MG63 (cell line): Measurements from ENCODE around the gene IFNGR1. TPM values are rescaled to one million over a fixed set of nuclear protein-coding genes. Genes with fewer than 3 reads are reported as not detected.

Source experiments
- DNase-seq: peaks from one replicate; pipeline ENCODE4 v3.0.0-alpha.2; 2020
- H3K27me3 ChIP-seq: fragments of 250-450 bp; sonication (Bioruptor Pico); 2 replicates; pipeline ENCODE4 v1.5.1; 2020; ENCODE audit warnings: mild to moderate bottlenecking, moderate library complexity
- H3K36me3 ChIP-seq: fragments of 250-450 bp; sonication (Bioruptor Pico); 2 replicates; pipeline ENCODE4 v1.5.1; 2020; ENCODE audit warnings: mild to moderate bottlenecking, moderate library complexity
- H3K4me3 ChIP-seq: fragments of 250-450 bp; sonication (Bioruptor Pico); 2 replicates; pipeline ENCODE4 v1.5.1; 2020; ENCODE audit warnings: mild to moderate bottlenecking, moderate library complexity
- H3K9me3 ChIP-seq: fragments of 250-450 bp; sonication (Bioruptor Pico); 2 replicates; pipeline ENCODE4 v1.5.1; 2020; ENCODE audit warnings: mild to moderate bottlenecking, moderate library complexity
- total RNA-seq: library from RNA; depleted of rRNA; stranded (reverse); fragments of >200 nt; shearing (Covaris generic); gene quantifications from 2 replicates; pipeline ENCODE4 v1.2.3, GENCODE V29; 2014; ENCODE audit warnings: low replicate concordance; rRNA removed

IFNGR1 gene
- total RNA-seq, 1 experiment from 2014 or later, result 53.9 TPM

DNA sequence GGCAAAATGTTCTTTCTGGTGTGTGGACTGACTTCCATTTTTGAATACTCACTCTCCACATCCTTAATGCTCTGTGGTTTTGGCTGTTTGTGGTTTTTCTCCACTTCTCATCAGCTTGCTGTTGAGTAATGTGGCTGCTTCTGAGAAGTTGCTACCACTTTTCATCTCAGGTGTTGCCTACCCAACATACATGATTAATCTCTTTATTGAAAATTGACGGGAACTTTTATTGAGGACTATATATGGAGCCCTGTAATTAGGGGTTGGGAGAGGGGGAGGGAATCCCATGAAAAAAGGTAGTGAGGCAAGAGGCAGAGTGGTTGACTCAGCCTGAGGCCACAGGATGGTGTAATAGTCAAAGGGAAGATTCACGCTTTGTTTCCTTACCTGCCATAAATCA, 63.4 kb downstream of the IFNGR1 start:
- H3K9me3 ChIP-seq, result 0 out of 2 replicates have a peak, but pooled peaks cover 2% of the 10 kb centered on the region
- H3K4me3 ChIP-seq, result no peak overlapping the region
- no peaks in the 10 kb centered on the region for H3K27me3 ChIP-seq
- no peak for DNase-seq
- no peaks in the 10 kb centered on the region for H3K36me3 ChIP-seq

DNA sequence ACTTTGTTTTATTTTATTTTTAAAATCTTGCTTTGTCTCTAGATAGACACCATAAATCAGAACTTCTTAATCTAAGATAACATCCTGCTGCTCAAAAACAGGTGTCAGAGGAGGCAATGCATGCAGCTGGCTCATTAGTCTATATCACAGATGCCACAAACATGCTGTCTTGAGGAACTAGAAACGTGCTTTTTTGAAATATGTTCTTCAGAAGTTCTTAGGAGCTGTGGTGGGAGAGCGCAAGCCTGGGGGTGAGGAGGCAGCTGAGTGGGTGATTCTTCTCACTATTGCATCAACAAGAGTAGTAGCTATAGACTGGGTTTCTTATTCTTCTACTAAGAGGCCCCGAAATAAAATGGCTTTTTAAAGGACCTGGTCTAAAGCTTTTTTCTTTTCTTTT, 69.1 kb downstream of the IFNGR1 start:
- H3K27me3 ChIP-seq, result no peaks in the 10 kb centered on the region
- DNase-seq, result no peak
- 0 out of 2 replicates have a peak, but pooled peaks cover 2% of the 10 kb centered on the region for H3K9me3 ChIP-seq

DNA sequence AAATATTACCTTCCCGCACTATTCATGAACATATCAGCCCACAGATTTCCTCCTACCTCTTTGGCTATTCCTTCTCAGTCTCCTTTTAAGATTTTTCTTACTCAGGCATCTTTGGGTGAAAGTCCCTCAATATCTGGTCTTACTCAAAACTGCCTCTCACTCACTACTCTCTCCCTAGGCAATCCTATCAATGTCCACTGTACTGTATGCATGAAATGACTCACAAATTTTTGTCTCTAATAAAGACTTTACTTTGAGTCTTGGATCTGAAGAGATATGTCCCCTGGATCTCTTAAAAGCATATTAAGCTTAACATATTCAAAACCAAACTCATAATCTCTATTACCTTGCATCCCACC, 70.2 kb downstream of the IFNGR1 start:
- H3K27me3 ChIP-seq, result no peaks in the 10 kb centered on the region
- 0 out of 2 replicates have a peak, but pooled peaks cover 2% of the 10 kb centered on the region for H3K9me3 ChIP-seq
- no peak for DNase-seq
- no peaks in the 10 kb centered on the region for H3K36me3 ChIP-seq
- H3K4me3 ChIP-seq, result no peak overlapping the region

More for the DNA sequence above, 69.1 kb downstream of the IFNGR1 start:
- Histone ChIP-seq H3K4me3 (no peak overlapping the region), H3K36me3 (no peaks in the 10 kb centered on the region)

DNA sequence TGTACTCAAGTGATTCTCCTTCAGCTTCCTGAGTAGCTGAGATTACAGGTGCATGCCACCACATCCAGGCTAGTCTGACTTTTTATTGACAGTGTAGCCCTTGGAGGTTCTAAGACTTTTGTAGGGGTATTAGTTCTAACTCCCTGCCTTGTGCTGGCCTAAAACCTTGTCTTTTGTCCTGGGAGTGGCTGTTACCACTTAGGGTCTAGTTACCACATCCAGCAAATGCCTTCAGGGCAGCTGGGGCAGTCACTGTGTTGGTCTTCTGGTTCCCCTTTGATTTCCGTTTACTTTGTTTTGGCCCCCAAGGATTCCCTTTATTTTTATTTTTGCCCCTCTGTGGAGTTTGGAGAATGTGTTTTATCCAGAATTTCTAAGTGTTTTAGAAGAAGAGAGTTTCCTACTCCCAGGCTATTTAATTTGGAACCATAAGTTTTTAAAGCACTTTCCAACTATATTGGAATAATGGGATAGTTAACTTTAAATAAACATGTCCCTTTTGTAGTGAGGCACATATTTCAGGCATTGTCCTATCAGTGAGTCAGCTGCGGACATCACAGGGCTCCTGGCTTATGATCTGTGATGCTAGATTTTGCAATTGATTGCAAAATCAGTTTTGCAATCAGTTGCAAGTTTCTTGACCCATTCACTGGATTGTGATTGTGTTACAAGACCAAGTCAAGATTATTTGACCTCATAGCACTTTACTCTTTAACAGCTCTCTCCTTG, 70.7 kb downstream of the IFNGR1 start:
- H3K9me3 ChIP-seq, result 0 out of 2 replicates have a peak, but pooled peaks cover 2% of the 10 kb centered on the region
- no peaks in the 10 kb centered on the region for H3K36me3 ChIP-seq
- H3K27me3 ChIP-seq, result no peaks in the 10 kb centered on the region
- no peak for DNase-seq
- no peak overlapping the region for H3K4me3 ChIP-seq

Other genes with a start within 250 kb of the IFNGR1 start
- 0.03 TPM in 1 of 2 replicates, not detected in the other for gene IL20RA, start 174.4 kb downstream of the IFNGR1 start, total RNA-seq
- not detected in 2 replicates for gene IL22RA2, start 45.7 kb downstream of the IFNGR1 start, total RNA-seq